Stimulated activated effector memory CD8-positive, alpha-beta T cell treated with anti-CD3 and anti-CD28 coated beads, Interleukin-12 subunit alpha, Interleukin-12 subunit beta, amount 100 ng/mL, for 72 hours (primary cell): ENCODE results near the gene PRRC2C.
A peak's percentile ranks its signal among the peaks of the same experiment; 100 is the strongest.
"Not testable (repeated sequence)": the region's sequence is repeated elsewhere in the genome, so short reads cannot be mapped to it uniquely, and the experiment has no call there.

Source experiments
- ATAC-seq: fragments of 150-1000 bp; cut with Tn5 transposase; 2 replicates; pipeline ENCODE4 v1.10.0; 2021
- DNase-seq, 2 donors: peaks; one replicate each; pipeline ENCODE4 v3.0.0; 2021 to 2022; ENCODE audit warnings: low spot score in 2 of 2
- H3K27ac Mint-ChIP-seq: one replicate; pipeline ENCODE4 v1.8.0; 2022; ENCODE audit warnings: mild to moderate bottlenecking, mixed read lengths
- H3K36me3 Mint-ChIP-seq: one replicate; pipeline ENCODE4 v1.8.0; 2022; ENCODE audit warnings: mild to moderate bottlenecking, mixed read lengths
- H3K4me1 Mint-ChIP-seq: one replicate; pipeline ENCODE4 v1.8.0; 2022; ENCODE audit warnings: mixed read lengths
- H3K4me3 Mint-ChIP-seq: one replicate; pipeline ENCODE4 v1.8.0; 2022; ENCODE audit warnings: mild to moderate bottlenecking, mixed read lengths
- H3K9me3 Mint-ChIP-seq: one replicate; pipeline ENCODE4 v1.8.0; 2022; ENCODE audit warnings: mixed read lengths

PRRC2C gene

DNA sequence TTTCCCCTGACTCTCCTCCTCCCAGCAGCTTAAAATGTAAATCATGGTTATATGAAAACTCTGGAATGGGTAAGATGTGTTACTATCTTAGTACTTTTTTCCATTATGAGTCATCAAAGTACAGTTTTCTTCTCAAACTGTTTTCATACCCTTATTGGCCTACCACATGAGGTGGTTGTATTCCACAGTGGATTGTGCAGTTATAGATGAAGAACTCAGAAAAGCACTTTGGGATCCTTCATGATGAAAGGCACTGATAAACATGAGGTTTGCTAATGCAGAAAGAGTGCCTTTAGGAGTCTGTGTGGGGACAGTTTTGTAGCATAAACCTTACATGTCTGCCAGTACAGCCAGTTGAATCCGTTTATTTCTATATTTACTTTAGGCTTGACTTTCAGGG is 104.7 kb downstream of the PRRC2C start:
- peak overlapping the region; percentile 6 for H3K27ac Mint-ChIP-seq
- no peaks in the 10 kb centered on the region for H3K9me3 Mint-ChIP-seq
- ATAC-seq: no peak

DNA sequence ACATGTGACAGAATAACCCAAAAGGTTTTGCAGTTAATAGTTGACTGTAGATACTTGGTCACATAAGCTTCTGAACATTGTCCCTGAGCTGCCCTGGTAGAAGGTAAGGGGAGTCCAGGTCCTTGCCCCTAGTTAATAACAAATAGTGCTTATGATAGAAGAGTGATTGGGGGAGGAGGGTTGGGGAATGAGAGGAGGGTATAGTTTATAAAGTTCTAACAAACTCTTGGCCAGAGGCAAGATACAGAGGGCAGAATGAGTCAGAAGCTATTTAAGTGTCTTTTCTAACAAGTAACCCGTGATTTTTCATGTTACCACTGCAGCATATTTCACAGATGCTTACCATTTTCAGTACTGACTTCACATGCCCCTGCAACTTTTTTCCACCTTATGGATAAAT is 110.0 kb downstream of the PRRC2C start:
- DNase-seq (no peak), ATAC-seq (no peak)
- Mint-ChIP-seq H3K4me1 (no peaks in the 10 kb centered on the region), H3K4me3 (no peak overlapping the region), H3K36me3 (peaks cover 50% of the 10 kb centered on the region), H3K27ac (no peak overlapping the region), H3K9me3 (no peaks in the 10 kb centered on the region)

More for the DNA sequence above, 104.7 kb downstream of the PRRC2C start:
- peaks cover 99% of the 10 kb centered on the region for H3K36me3 Mint-ChIP-seq
- H3K4me3 Mint-ChIP-seq: no peak overlapping the region
- DNase-seq: no peak
- H3K4me1 Mint-ChIP-seq: peaks cover 13% of the 10 kb centered on the region

- Mint-ChIP-seq H3K4me3 (no peak overlapping the region), H3K9me3 (no peaks in the 10 kb centered on the region), H3K4me1 (peaks cover 2% of the 10 kb centered on the region), H3K36me3 (peaks cover 42% of the 10 kb centered on the region), H3K27ac (no peak overlapping the region)
- no peak for DNase-seq
- no peak for ATAC-seq
Measured at GRCh38 chr1:171596119-171596518, 110.8 kb downstream of the PRRC2C start.

DNA sequence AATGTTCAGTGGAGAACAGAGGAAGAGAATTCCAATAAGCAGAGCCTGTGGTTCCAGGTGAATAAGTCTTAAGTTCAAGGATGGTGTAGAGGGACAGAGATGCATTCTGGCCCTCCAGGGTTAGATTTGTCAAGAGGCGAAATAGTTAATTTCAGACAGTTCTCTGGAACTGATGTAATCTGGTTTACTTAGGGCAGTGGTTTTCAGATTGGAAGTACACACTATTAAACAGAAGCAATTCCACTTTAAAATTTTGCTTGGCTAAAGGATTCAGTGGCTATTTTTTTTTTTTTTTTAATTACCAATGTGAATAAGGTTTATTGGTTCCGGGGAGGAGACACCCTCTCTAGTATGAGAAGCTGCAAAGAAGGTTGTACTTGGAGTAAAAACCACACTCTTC is 111.4 kb downstream of the PRRC2C start:
- Mint-ChIP-seq H3K27ac (no peak overlapping the region), H3K4me3 (no peak overlapping the region), H3K9me3 (no peaks in the 10 kb centered on the region), H3K36me3 (peaks cover 36% of the 10 kb centered on the region), H3K4me1 (peaks cover 6% of the 10 kb centered on the region)
- peak in 1 of 2 donors; percentile 23 for DNase-seq
- no peak for ATAC-seq

DNA sequence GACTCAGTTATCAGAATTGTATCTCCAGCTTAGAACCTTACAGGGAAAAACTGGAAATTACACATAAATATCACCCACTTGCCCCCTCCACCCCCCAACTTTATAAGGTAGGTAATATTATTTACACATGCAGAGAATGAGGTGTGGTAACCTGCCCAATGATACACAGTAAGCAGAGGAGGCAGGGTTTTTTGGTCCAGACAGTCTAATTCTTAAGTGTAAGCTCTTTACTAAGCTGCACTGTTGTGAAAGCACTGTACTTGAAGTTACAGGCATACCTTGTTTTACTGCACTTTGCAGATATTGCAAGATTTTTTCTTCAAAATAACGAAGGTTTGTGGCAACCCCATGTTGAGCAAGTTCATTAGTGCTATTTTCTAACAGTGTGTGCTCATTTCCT is 111.9 kb downstream of the PRRC2C start:
- ATAC-seq (no peak), DNase-seq (no peak)
- H3K4me3 Mint-ChIP-seq: no peak overlapping the region
- no peaks in the 10 kb centered on the region for H3K9me3 Mint-ChIP-seq
- peaks cover 6% of the 10 kb centered on the region for H3K4me1 Mint-ChIP-seq
- peaks cover 31% of the 10 kb centered on the region for H3K36me3 Mint-ChIP-seq
- no peak overlapping the region for H3K27ac Mint-ChIP-seq

GRCh38 chr1:171600310-171600709 is 115.0 kb downstream of the PRRC2C start:
- not testable (repeated sequence) for H3K36me3 Mint-ChIP-seq, H3K9me3 Mint-ChIP-seq, DNase-seq, H3K27ac Mint-ChIP-seq, H3K4me3 Mint-ChIP-seq, ATAC-seq, H3K4me1 Mint-ChIP-seq

GRCh38 chr1:171600862-171601261 is 115.5 kb downstream of the PRRC2C start:
- ATAC-seq (no peak), DNase-seq (no peak)
- peaks cover 6% of the 10 kb centered on the region for H3K4me1 Mint-ChIP-seq
- peaks cover 4% of the 10 kb centered on the region for H3K36me3 Mint-ChIP-seq
- H3K27ac Mint-ChIP-seq: no peak overlapping the region
- no peak overlapping the region for H3K4me3 Mint-ChIP-seq
- no peaks in the 10 kb centered on the region for H3K9me3 Mint-ChIP-seq

GRCh38 chr1:171603042-171603441 is 117.7 kb downstream of the PRRC2C start:
- not testable (repeated sequence) for H3K27ac Mint-ChIP-seq, H3K4me1 Mint-ChIP-seq, H3K4me3 Mint-ChIP-seq, H3K36me3 Mint-ChIP-seq, H3K9me3 Mint-ChIP-seq, DNase-seq, ATAC-seq

GRCh38 chr1:171606402-171606941 is 121.1 kb downstream of the PRRC2C start:
- DNase-seq (no peak), ATAC-seq (no peak)
- Mint-ChIP-seq H3K9me3 (no peaks in the 10 kb centered on the region), H3K4me1 (peaks cover under 1% of the 10 kb centered on the region), H3K36me3 (no peaks in the 10 kb centered on the region), H3K4me3 (no peak overlapping the region), H3K27ac (no peak overlapping the region)

DNA sequence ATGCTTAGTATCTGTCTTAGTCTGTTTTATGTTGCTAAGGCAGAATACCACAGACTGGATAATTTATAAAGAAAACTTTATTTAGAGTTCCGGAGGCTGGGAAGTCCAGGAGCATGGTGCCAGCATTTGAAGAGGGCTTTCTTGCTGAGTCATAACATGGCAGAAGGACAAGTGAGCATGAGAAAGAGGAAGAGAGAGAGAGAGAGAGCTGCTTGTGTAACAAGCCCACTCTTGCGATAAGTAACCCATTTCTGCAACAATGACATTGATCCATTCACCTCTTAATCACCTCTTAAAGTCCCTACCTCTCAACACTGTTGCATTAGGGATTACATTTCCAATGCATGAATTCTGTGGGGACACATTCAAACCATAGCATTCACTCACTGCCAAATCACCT is 125.1 kb downstream of the PRRC2C start:
- no peak overlapping the region for H3K27ac Mint-ChIP-seq
- no peak for ATAC-seq

GRCh38 chr1:171611306-171611705 is 126.0 kb downstream of the PRRC2C start:
- Mint-ChIP-seq H3K9me3 (no peaks in the 10 kb centered on the region), H3K27ac (no peak overlapping the region), H3K36me3 (no peaks in the 10 kb centered on the region), H3K4me3 (no peak overlapping the region), H3K4me1 (no peaks in the 10 kb centered on the region)
- ATAC-seq (no peak), DNase-seq (no peak)

More for the DNA sequence above, 125.1 kb downstream of the PRRC2C start:
- no peak for DNase-seq
- no peaks in the 10 kb centered on the region for H3K9me3 Mint-ChIP-seq
- H3K4me1 Mint-ChIP-seq: no peaks in the 10 kb centered on the region
- no peak overlapping the region for H3K4me3 Mint-ChIP-seq
- no peaks in the 10 kb centered on the region for H3K36me3 Mint-ChIP-seq

GRCh38 chr1:171613282-171613681 is 128.0 kb downstream of the PRRC2C start:
- Mint-ChIP-seq H3K27ac (no peak overlapping the region), H3K9me3 (no peaks in the 10 kb centered on the region), H3K36me3 (no peaks in the 10 kb centered on the region), H3K4me3 (no peak overlapping the region), H3K4me1 (no peaks in the 10 kb centered on the region)
- no peak for ATAC-seq
- DNase-seq: no peak

DNA sequence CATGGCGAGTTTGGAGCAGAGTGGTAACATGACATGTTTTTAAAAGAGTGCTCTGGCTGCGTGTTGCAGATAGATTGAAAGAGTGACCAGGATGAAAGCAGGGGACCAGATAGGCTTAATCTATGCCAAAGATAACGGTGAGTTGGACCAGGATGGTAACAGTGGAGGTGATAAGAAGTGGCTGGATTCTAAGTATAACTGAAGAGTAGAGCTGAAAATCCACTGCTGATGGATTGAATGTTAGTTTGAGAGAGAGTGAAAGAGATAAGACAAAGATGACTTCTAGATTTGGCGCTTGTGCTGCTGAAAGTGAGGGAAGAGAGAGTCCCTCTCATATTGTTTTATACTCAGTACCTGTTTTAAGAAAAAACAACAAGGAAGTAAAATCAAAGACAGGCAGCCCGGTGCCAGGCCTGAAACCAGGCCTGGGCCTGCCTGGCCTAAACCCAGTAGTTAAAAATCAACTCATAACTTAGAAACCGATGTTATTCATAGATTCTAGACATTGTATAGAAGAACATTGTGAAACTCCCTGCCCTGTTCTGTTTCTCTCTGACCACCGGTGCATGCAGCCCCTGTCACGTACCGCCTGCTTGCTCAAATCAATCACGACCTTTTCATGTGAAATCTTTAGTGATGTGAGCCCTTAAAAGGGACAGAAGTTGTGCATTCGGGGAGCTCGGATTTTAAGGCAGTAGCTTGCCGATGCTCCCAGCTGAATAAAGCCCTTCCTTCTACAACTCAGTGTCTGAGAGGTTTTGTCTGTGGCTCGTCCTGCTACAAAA is 130.0 kb downstream of the PRRC2C start:
- not testable (repeated sequence) for H3K36me3 Mint-ChIP-seq, DNase-seq, H3K4me3 Mint-ChIP-seq, H3K27ac Mint-ChIP-seq, ATAC-seq, H3K9me3 Mint-ChIP-seq, H3K4me1 Mint-ChIP-seq

- no peak for DNase-seq
- no peak overlapping the region for H3K27ac Mint-ChIP-seq
- no peaks in the 10 kb centered on the region for H3K4me1 Mint-ChIP-seq
- H3K9me3 Mint-ChIP-seq: no peaks in the 10 kb centered on the region
- no peak overlapping the region for H3K4me3 Mint-ChIP-seq
- H3K36me3 Mint-ChIP-seq: no peaks in the 10 kb centered on the region
- ATAC-seq: no peak
Measured at GRCh38 chr1:171616586-171616985, 131.3 kb downstream of the PRRC2C start.

DNA sequence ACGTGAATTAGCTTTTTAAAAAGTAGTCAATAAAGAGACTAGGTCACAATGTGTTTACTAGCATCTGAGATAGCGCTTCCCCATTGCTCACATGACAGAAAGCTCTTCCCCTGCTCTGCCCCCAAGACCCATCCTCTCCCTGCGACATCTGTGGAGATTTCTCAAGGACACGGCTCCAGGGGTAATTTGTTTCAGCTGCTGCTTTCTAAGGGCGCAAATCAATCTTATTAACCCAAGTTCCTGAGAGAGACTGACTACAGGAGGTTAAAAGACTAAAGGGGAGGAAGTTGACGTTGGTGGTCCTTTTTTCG is 136.8 kb downstream of the PRRC2C start, which contains the start of gene MYOCOS:
MYOCOS (plus strand) TSS at position 92 of the 311 bp plus-strand sequence. CDS start 1,641 bp downstream, outside the sequence.
- no peak for ATAC-seq
- H3K9me3 Mint-ChIP-seq: no peaks in the 10 kb centered on the region
- H3K4me1 Mint-ChIP-seq: no peaks in the 10 kb centered on the region
- DNase-seq: no peak
- no peak within 1 kb of the TSS for H3K4me3 Mint-ChIP-seq
- H3K36me3 Mint-ChIP-seq: no peaks in the 10 kb centered on the region
- no peak within 1 kb of the TSS for H3K27ac Mint-ChIP-seq

GRCh38 chr1:171623651-171624331 is 138.5 kb downstream of the PRRC2C start:
- no peak for ATAC-seq
- Mint-ChIP-seq H3K36me3 (no peaks in the 10 kb centered on the region), H3K9me3 (no peaks in the 10 kb centered on the region)

More at GRCh38 chr1:171623651-171624331, 138.5 kb downstream of the PRRC2C start:
- H3K4me1 Mint-ChIP-seq: no peaks in the 10 kb centered on the region
- no peak overlapping the region for H3K4me3 Mint-ChIP-seq
- no peak overlapping the region for H3K27ac Mint-ChIP-seq
- no peak for DNase-seq
